HepG2 (cell line): ENCODE results near the gene TNFAIP3. TPM values are rescaled to one million over a fixed set of nuclear protein-coding genes. Genes with fewer than 3 reads are reported as not detected.
A peak's percentile ranks its signal among the peaks of the same experiment; 100 is the strongest.

Source experiments
- ATAC-seq: fragments of 200-7000 bp; cut with Tn5 transposase; 3 replicates; pipeline ENCODE4 v1.9.1; 2020; ENCODE audit warnings: mild to moderate bottlenecking, moderate library complexity
- BruUV-seq: library from RNA; stranded (reverse); fragments of 400-500 nt; replicated peaks from 2 replicates; lab custom pipeline; 2021; lab: Mats Ljungman, UMichigan
- CTCF ChIA-PET: fragments of 300-600 bp; formaldehyde crosslinking; extraction: SDS; loops from one replicate; lab custom pipeline; 2021; ENCODE audit warnings: low total read pairs, inconsistent platforms, low intra/inter-chr PET ratio; lab: Yijun Ruan, JAX
- POLR2A ChIA-PET: fragments of 350-600 bp; sonication (Branson Sonifier 250); formaldehyde crosslinking; loops from one replicate; lab custom pipeline; 2020; ENCODE audit warnings: antibody characterized with exemption, inconsistent platforms; lab: Yijun Ruan, JAX
- DNase-seq: peaks from one replicate; pipeline ENCODE4 v3.0.0-alpha.2; 2015; ENCODE audit warnings: low spot score
- FAIRE-seq: peaks from 3 replicates; lab custom pipeline; 2011; peaks lifted over from hg19 to GRCh38; lab: Jason Lieb, UNC
- H2AFZ ChIP-seq: one replicate; pipeline ENCODE4 v1.6.1; 2011; ENCODE audit warnings: low read length, inconsistent platforms
- H3K27ac ChIP-seq: fragments of 300-600 bp; 3 replicates; pipeline ENCODE4 v1.8.0; 2011; ENCODE audit warnings: mixed run types, mild to moderate bottlenecking, mixed read lengths, low read length, inconsistent platforms; ENCODE audit not compliant: insufficient read depth; ENCODE audit errors: extremely low read length
- H3K27me3 ChIP-seq, 2 experiments: fragments of 200-600 bp in 1 of 2; 2 replicates in 1 of 2; 3 replicates in 1 of 2; pipeline versions ENCODE4 v1.6.0 to v1.8.0; 2011; ENCODE audit warnings: low read length in 2 of 2, mild to moderate bottlenecking in 2 of 2, moderate library complexity in 2 of 2, inconsistent platforms in 1 of 2; ENCODE audit not compliant: insufficient read depth in 2 of 2, control insufficient read depth in 1 of 2
- H3K36me3 ChIP-seq, 2 experiments: fragments of 200-600 bp in 1 of 2; replicated peaks in 1 of 2; 2 replicates in 1 of 2; 3 replicates in 1 of 2; pipeline versions ENCODE4 v1.5.1 to v1.8.0; 2011; ENCODE audit warnings: low read length in 2 of 2, inconsistent platforms in 1 of 2; ENCODE audit not compliant: insufficient read depth in 2 of 2, control insufficient read depth in 1 of 2
- H3K4me1 ChIP-seq: 2 replicates; pipeline ENCODE4 v1.5.1; 2012; ENCODE audit warnings: low read length, inconsistent platforms; ENCODE audit not compliant: insufficient read depth
- H3K4me2 ChIP-seq: 2 replicates; pipeline ENCODE4 v1.6.0; 2011; ENCODE audit warnings: low read depth, low read length, inconsistent platforms
- H3K4me3 ChIP-seq, 3 experiments: fragments of 200-600 bp in 1 of 3; sonication (generic), shearing (Covaris generic) in 1 of 3; replicated peaks in 1 of 3; 2 replicates each; pipeline ENCODE4 v1.5.1; 2011 to 2016; ENCODE audit warnings: low read length in 3 of 3, inconsistent platforms in 2 of 3, low read depth in 2 of 3, mild to moderate bottlenecking in 2 of 3, control low read depth in 1 of 3, mixed read lengths in 1 of 3; ENCODE audit not compliant: insufficient read depth in 1 of 3
- H3K79me2 ChIP-seq: one replicate; pipeline ENCODE4 v1.6.1; 2011; ENCODE audit warnings: low read length, inconsistent platforms; ENCODE audit not compliant: insufficient read depth
- H3K9ac ChIP-seq: 2 replicates; pipeline ENCODE4 v1.6.0; 2011; ENCODE audit warnings: mild to moderate bottlenecking, low read depth, low read length, inconsistent platforms; ENCODE audit not compliant: insufficient read depth
- H3K9me3 ChIP-seq: 2 replicates; pipeline ENCODE4 v1.5.1; 2012; ENCODE audit warnings: mild to moderate bottlenecking, low read length
- H4K20me1 ChIP-seq: 2 replicates; pipeline ENCODE4 v1.6.0; 2011; ENCODE audit warnings: inconsistent platforms, mild to moderate bottlenecking, low read length, moderate library complexity; ENCODE audit not compliant: insufficient read depth
- DNMT3B ChIP-seq: conservative IDR thresholded peaks from 2 replicates; pipeline ENCODE4 v1.6.1; 2016; ENCODE audit warnings: missing biosample characterization, control low read depth
- EZH2 ChIP-seq: conservative IDR thresholded peaks from 2 replicates; pipeline ENCODE4 v1.6.1; 2012; ENCODE audit warnings: mild to moderate bottlenecking, low read depth, low read length, moderate library complexity
- ZNF644 ChIP-seq: IDR thresholded peaks from 2 replicates; pipeline ENCODE4 v1.6.1; 2016; ENCODE audit warnings: low read depth
- WGBS: methylation state at CpG from one replicate; pipeline ENCODE4 v1.1.6; 2017; ENCODE audit warnings: low lambda C conversion rate; 5-methylcytosine and 5-hydroxymethylcytosine counted together
- in situ Hi-C: cut with HindIII; loops from 2 replicates; pipeline ENCODE4 v1.10.0; 2017; ENCODE audit warnings: low pct_unique_long_range_greater_than_20kb; ENCODE audit not compliant: extremely low pct_ligation_motif_present
- intact Hi-C: fragments of 100-400 bp; cut with micrococcal nuclease; formaldehyde crosslinking; loops from one replicate; pipeline ENCODE4 v1.10.0; 2022; ENCODE audit not compliant: unreplicated experiment
- polyA plus RNA-seq, 8 experiments: library from polyadenylated mRNA; depleted of rRNA in 3 of 8; stranded (reverse) in 7 of 8; unstranded in 1 of 8; fragments of >200 nt; fragmentation: Illumina TruSeq in 4 of 8; extraction: Trizol in 4 of 8; gene quantifications; 2 replicates each; pipeline versions ENCODE4 v1.2.1 to v1.2.3, GENCODE V29; 2011 to 2016; ENCODE audit warnings: low read depth in 4 of 8, missing spikeins in 1 of 8, mixed read lengths in 1 of 8; ENCODE audit not compliant: insufficient read depth in 1 of 8
- total RNA-seq, 5 experiments: library from RNA; depleted of rRNA; stranded (reverse); fragments of >200 nt; fragmentation: Illumina TruSeq; extraction: Trizol; gene quantifications; 2 replicates each; pipeline ENCODE4 v1.2.3, GENCODE V29; 2016; ENCODE audit warnings: low read depth in 1 of 5
- TF ChIP-seq, protein P1 (sequence below), 2 experiments: fragments of 450-650 bp in 1 of 2; sonication (generic) in 1 of 2; formaldehyde crosslinking; IDR thresholded peaks; 2 replicates each; pipeline versions ENCODE4 v1.5.0 to v1.8.0; 2020 to 2022; ENCODE audit warnings: mild to moderate bottlenecking in 1 of 2, missing genetic modification reagents in 1 of 2
- TF ChIP-seq, protein P2 (sequence below): sonication (generic); formaldehyde crosslinking; IDR thresholded peaks from 2 replicates; pipeline ENCODE4 v1.9.0; 2021; ENCODE audit warnings: mild to moderate bottlenecking, missing genetic modification reagents

TNFAIP3 gene
- total and polyA plus RNA-seq, 2 of the 13 experiments (the other 11 are each of a cell fraction or from before 2014, with no cell fraction given) = 28.2 to 47.1 TPM

DNA sequence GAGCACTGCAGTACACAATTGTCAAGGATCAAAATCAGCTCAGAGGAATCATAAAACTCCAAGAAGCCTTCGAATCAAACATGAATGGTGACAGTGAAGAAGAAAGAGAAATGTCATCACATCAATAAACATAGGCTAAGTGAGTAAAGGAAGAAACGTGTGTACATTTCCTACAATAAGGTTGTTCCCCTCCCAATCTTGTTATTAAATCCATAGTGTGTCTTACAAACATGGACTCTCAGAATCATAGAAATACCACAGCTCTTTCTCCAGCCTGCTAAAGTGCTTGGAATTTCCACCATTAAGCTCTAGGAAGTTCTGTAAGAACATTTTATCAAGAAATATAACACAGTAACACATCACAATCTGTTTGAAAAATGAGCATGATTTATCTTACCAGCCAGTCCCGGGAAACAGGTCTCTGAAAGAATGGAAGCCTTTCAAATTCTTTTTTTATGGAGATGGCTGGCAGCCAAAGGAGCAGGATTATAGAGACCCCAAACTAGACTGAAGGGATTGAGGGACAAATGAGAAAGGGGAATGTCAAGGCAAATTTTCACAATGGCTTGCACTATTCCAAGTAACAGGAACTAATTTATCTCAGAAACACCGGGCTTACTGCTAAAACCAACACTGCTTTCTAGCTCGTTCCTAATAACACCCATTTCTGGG is 4.5 kb upstream of the TNFAIP3 start:
- no peak for FAIRE-seq
- in situ Hi-C loops = loop anchor here (10.0 kb wide), 2 partner anchors 58 to 508 kb away; no protein-coding TSS in a partner anchor
- H3K4me1 ChIP-seq = peaks cover 54% of the 10 kb centered on the region
- intact Hi-C loops = no loop called here
- H3K36me3 ChIP-seq = no peaks in the 10 kb centered on the region
- no peak overlapping the region for H3K4me2 ChIP-seq
- no peak for ATAC-seq
- no peak overlapping the region for H3K27ac ChIP-seq
- POLR2A ChIA-PET = no interaction called here
- no peaks in the 10 kb centered on the region for H3K9me3 ChIP-seq
- WGBS = 91% methylated on average over 5 of the region's 5 CpGs
- H3K27me3 ChIP-seq = no peaks in the 10 kb centered on the region; a peak in 1 of 5 replicates
- DNase-seq = no peak
- H3K4me3 ChIP-seq = no peak overlapping the region
- BruUV-seq = no TSS peak
- no peaks in the 10 kb centered on the region for H4K20me1 ChIP-seq
- CTCF ChIA-PET = no interaction called here
- peaks cover 8% of the 10 kb centered on the region for H3K79me2 ChIP-seq
- TF ChIP-seq DNMT3B = no peak
- no peak for TF ChIP-seq EZH2
- TF ChIP-seq, all 625 proteins: peak for 0
- no peak overlapping the region for H2AFZ ChIP-seq
- H3K9ac ChIP-seq = no peak overlapping the region

DNA sequence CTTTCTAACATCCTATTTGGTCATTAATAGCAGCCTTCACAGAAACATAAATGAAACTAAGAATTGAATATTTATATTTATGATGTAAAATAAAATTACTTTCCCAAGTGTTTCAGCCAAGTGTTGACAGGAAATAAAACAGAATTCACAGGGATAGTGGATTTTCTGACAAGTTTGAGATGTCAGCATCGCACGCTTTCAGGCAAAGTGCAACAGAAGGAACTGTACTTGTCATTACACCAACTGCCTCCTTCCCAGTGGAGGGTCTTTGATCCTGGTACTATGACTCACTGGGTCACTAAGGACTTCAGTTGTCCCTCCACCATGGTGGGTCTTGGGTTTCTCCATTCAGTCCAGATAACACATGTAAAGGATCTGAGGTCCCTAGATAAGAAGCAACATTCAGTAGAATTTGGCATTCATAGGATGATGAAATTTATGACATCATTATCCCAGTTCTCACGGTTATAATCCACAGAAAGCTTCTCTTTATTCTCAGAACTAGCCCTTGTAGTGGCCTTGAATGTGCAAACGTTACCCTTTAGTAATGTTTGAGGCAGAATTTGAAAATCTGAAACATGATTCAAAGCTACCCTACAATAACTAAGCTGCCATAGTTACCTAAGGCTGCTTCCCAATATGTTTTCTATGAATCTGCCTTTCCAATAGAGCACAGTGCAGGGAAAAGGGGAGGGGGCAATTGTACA is 3.8 kb upstream of the TNFAIP3 start:
- 79% methylated on average over 4 of the region's 4 CpGs for WGBS
- no peaks in the 10 kb centered on the region for H4K20me1 ChIP-seq
- ATAC-seq = no peak
- POLR2A ChIA-PET = no interaction called here
- peaks cover 15% of the 10 kb centered on the region for H3K79me2 ChIP-seq
- in situ Hi-C loops = loop anchor here (10.0 kb wide), 2 partner anchors 58 to 508 kb away; no protein-coding TSS in a partner anchor
- intact Hi-C loops = no loop called here
- peaks cover 54% of the 10 kb centered on the region for H3K4me1 ChIP-seq
- no peak for FAIRE-seq
- no peak overlapping the region for H3K4me2 ChIP-seq
- no peak overlapping the region for H3K9ac ChIP-seq
- no peak overlapping the region for H3K27ac ChIP-seq
- H3K36me3 ChIP-seq = no peaks in the 10 kb centered on the region
- DNase-seq = peak; percentile 60
- H3K9me3 ChIP-seq = no peaks in the 10 kb centered on the region
- no peaks in the 10 kb centered on the region; a peak in 1 of 5 replicates for H3K27me3 ChIP-seq
- CTCF ChIA-PET = interaction anchor here (8.6 kb wide), 1 partner anchor 157 kb away, joined by 102 read pairs; no protein-coding TSS in a partner anchor
- H3K4me3 ChIP-seq = no peak overlapping the region
- BruUV-seq = no TSS peak
- no peak overlapping the region for H2AFZ ChIP-seq
- TF ChIP-seq, protein P1, sequence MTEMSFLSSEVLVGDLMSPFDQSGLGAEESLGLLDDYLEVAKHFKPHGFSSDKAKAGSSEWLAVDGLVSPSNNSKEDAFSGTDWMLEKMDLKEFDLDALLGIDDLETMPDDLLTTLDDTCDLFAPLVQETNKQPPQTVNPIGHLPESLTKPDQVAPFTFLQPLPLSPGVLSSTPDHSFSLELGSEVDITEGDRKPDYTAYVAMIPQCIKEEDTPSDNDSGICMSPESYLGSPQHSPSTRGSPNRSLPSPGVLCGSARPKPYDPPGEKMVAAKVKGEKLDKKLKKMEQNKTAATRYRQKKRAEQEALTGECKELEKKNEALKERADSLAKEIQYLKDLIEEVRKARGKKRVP (CRISPR knock-in tag; IDR thresholded peaks at IDR 0.05) = peak in 1 of 2 experiments; percentile 31; a peak in 1 of 4 replicates
- 0 out of 2 replicates have a peak, but pooled peaks have one; percentile 26 for TF ChIP-seq ZNF644 (CRISPR knock-in tag)
- TF ChIP-seq, protein P2, sequence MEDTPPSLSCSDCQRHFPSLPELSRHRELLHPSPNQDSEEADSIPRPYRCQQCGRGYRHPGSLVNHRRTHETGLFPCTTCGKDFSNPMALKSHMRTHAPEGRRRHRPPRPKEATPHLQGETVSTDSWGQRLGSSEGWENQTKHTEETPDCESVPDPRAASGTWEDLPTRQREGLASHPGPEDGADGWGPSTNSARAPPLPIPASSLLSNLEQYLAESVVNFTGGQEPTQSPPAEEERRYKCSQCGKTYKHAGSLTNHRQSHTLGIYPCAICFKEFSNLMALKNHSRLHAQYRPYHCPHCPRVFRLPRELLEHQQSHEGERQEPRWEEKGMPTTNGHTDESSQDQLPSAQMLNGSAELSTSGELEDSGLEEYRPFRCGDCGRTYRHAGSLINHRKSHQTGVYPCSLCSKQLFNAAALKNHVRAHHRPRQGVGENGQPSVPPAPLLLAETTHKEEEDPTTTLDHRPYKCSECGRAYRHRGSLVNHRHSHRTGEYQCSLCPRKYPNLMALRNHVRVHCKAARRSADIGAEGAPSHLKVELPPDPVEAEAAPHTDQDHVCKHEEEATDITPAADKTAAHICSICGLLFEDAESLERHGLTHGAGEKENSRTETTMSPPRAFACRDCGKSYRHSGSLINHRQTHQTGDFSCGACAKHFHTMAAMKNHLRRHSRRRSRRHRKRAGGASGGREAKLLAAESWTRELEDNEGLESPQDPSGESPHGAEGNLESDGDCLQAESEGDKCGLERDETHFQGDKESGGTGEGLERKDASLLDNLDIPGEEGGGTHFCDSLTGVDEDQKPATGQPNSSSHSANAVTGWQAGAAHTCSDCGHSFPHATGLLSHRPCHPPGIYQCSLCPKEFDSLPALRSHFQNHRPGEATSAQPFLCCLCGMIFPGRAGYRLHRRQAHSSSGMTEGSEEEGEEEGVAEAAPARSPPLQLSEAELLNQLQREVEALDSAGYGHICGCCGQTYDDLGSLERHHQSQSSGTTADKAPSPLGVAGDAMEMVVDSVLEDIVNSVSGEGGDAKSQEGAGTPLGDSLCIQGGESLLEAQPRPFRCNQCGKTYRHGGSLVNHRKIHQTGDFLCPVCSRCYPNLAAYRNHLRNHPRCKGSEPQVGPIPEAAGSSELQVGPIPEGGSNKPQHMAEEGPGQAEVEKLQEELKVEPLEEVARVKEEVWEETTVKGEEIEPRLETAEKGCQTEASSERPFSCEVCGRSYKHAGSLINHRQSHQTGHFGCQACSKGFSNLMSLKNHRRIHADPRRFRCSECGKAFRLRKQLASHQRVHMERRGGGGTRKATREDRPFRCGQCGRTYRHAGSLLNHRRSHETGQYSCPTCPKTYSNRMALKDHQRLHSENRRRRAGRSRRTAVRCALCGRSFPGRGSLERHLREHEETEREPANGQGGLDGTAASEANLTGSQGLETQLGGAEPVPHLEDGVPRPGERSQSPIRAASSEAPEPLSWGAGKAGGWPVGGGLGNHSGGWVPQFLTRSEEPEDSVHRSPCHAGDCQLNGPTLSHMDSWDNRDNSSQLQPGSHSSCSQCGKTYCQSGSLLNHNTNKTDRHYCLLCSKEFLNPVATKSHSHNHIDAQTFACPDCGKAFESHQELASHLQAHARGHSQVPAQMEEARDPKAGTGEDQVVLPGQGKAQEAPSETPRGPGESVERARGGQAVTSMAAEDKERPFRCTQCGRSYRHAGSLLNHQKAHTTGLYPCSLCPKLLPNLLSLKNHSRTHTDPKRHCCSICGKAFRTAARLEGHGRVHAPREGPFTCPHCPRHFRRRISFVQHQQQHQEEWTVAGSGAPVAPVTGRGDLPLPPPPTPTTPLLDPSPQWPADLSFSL (CRISPR knock-in tag) = no peak
